GM19328 (cell line): ENCODE results near the gene MPRIP.
"Not testable (repeated sequence)": the region's sequence is repeated elsewhere in the genome, so short reads cannot be mapped to it uniquely, and the experiment has no call there.

Source experiments
- ATAC-seq: cut with Tn5 transposase; IDR thresholded peaks from one replicate; pipeline ENCODE4 v1.9.1; 2021; ENCODE audit warnings: mild to moderate bottlenecking, moderate library complexity; ENCODE audit not compliant: unreplicated experiment

MPRIP gene

GRCh38 chr17:17180141-17180603 is 137.9 kb downstream of the MPRIP start:
- no peak for ATAC-seq

GRCh38 chr17:17180741-17181525 is 138.7 kb downstream of the MPRIP start:
- ATAC-seq: no peak

GRCh38 chr17:17181666-17182597 is 139.7 kb downstream of the MPRIP start:
- ATAC-seq: no peak

- no peak for ATAC-seq
These were observed 140.4 kb downstream of the MPRIP start for GRCh38 chr17:17182598-17183136.

GRCh38 chr17:17183744-17184143 is 141.5 kb downstream of the MPRIP start:
- no peak for ATAC-seq

GRCh38 chr17:17184985-17185757 is 142.9 kb downstream of the MPRIP start:
- ATAC-seq: not testable (repeated sequence)

- ATAC-seq: no peak
These were observed 143.8 kb downstream of the MPRIP start for GRCh38 chr17:17186051-17186450.

GRCh38 chr17:17186551-17187505 is 144.6 kb downstream of the MPRIP start:
- no peak for ATAC-seq

- no peak for ATAC-seq
These were observed 146.3 kb downstream of the MPRIP start for GRCh38 chr17:17188586-17188985.

GRCh38 chr17:17189559-17189958 is 147.3 kb downstream of the MPRIP start:
- no peak for ATAC-seq

GRCh38 chr17:17190188-17190587 is 147.9 kb downstream of the MPRIP start:
- ATAC-seq: no peak

GRCh38 chr17:17191346-17191792 is 149.1 kb downstream of the MPRIP start:
- no peak for ATAC-seq

GRCh38 chr17:17191961-17192381 is 149.7 kb downstream of the MPRIP start:
- ATAC-seq: no peak

- not testable (repeated sequence) for ATAC-seq
These were observed 153.2 kb downstream of the MPRIP start for GRCh38 chr17:17195466-17195865.

GRCh38 chr17:17196776-17197175 is 154.5 kb downstream of the MPRIP start:
- ATAC-seq: no peak

GRCh38 chr17:17198281-17198680 is 156.0 kb downstream of the MPRIP start:
- ATAC-seq: no peak

- ATAC-seq: no peak
These were observed 158.1 kb downstream of the MPRIP start for GRCh38 chr17:17200311-17200710.

GRCh38 chr17:17200831-17201230 is 158.6 kb downstream of the MPRIP start:
- no peak for ATAC-seq

- no peak for ATAC-seq
These were observed 159.0 kb downstream of the MPRIP start for GRCh38 chr17:17201271-17201670.
